H1 (cell line): ENCODE data around the gene SUPT4H1. TPM values are rescaled to one million over a fixed set of nuclear protein-coding genes. Genes with fewer than 3 reads are reported as not detected.

Experiments
- CEBPB ChIP-seq: IDR thresholded peaks from 2 replicates; pipeline ENCODE4 v1.6.1; 2012; ENCODE audit warnings: low read depth, low read length
- GTF2F1 ChIP-seq: IDR thresholded peaks from 2 replicates; pipeline ENCODE4 v1.6.1; 2012; ENCODE audit warnings: low read depth, low read length, improper control_type of control experiment, borderline replicate concordance
- RXRA ChIP-seq: IDR thresholded peaks from 2 replicates; pipeline ENCODE4 v1.6.1; 2011; ENCODE audit warnings: low read depth, mild to moderate bottlenecking, low read length, moderate library complexity; ENCODE audit not compliant: insufficient read depth
- polyA plus RNA-seq, 7 experiments: library from polyadenylated mRNA; depleted of rRNA in 3 of 7; stranded (reverse) in 5 of 7; unstranded in 2 of 7; fragments of >200 nt in 5 of 7; fragments of 200-250 nt in 2 of 7; gene quantifications; 1 replicate in 5 of 7; 2 replicates in 1 of 7; 4 replicates in 1 of 7; pipeline versions ENCODE4 v1.2.1 to v1.2.3, GENCODE V29; 2011 to 2013; ENCODE audit warnings: missing spikeins in 2 of 7, mixed read lengths in 2 of 7
- total RNA-seq: library from RNA; stranded (reverse); fragmentation: NEBNext Ultra II Directional; extraction: Animal tissue kit (Norgen Biotek cat#: 25700); gene quantifications from 2 replicates; pipeline ENCODE4 v1.2.1, GENCODE V29; 2021

The SUPT4H1 gene
- total and polyA plus RNA-seq, 2 of the 8 experiments (the other 6 are each of a cell fraction or from before 2014, with no cell fraction given), result 112 to 143 TPM

GRCh38 chr17:58354541-58355216 lies 2.7 kb upstream of the SUPT4H1 start (continued):
- no peak for TF ChIP-seq RXRA
- no peak for TF ChIP-seq CEBPB
- TF ChIP-seq GTF2F1, result no peak
